GM21390 (cell line): Measurements from ENCODE around the gene CCDC47.
A peak's percentile ranks its signal among the peaks of the same experiment; 100 is the strongest.

Experiments used
- ATAC-seq: cut with Tn5 transposase; IDR thresholded peaks from one replicate; pipeline ENCODE4 v1.9.1; 2021; ENCODE audit not compliant: unreplicated experiment

The CCDC47 gene

DNA sequence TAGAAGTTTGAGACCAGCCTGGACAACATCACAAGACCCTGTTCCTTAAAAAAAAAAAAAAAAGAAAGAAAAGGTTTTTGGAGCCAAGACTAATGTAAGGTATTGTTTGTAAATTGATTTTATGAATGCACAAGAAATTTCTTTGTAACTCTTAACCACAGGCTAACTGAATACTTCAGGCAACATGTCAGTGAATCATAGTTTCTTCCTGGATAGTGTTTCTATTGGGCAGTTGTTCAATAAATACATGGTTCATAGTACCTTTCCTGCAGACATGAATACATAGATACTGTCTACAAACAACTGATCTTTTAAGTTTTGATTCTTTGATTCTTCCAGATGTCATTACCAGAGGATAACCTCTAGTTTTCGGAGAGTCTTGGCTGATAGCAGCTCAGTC, 12.2 kb upstream of the CCDC47 start:
- no peak for ATAC-seq

GRCh38 chr17:63783522-63783921, 10.1 kb upstream of the CCDC47 start:
- ATAC-seq = no peak

- ATAC-seq = no peak
Observed at GRCh38 chr17:63780928-63781327, 7.5 kb upstream of the CCDC47 start.

DNA sequence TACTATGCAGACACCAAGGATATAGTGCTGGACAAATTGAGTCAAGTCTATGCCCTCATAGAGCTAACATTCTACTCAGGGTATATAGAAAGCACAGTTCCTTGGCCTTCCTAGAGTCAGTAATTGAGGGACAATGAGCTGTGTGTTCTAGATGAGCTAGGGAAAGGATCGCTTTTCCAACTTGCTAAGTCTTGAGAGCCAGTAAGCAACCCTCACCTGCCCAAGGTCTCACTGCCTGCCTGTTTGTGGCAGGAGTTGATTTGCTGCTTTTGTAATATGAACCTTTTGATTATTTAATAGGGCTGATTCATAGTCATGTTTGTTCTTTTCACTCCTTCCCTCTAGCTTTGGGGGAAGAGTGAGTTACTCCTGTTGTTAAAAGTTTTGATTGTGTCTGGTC, 7.1 kb upstream of the CCDC47 start:
- ATAC-seq = no peak

- ATAC-seq = no peak
Observed at GRCh38 chr17:63775420-63775819, 2.0 kb upstream of the CCDC47 start.

- ATAC-seq = no peak
Observed at GRCh38 chr17:63774969-63775265, 1.5 kb upstream of the CCDC47 start.

GRCh38 chr17:63774141-63774968, 958 bp upstream of the CCDC47 start, which contains the start of gene DDX42:
Gene DDX42 (plus strand): TSS chr17:63774170. CDS start chr17:63787050, 12,880 bp downstream.
- ATAC-seq = no peak

GRCh38 chr17:63772801-63773271, 561 bp downstream of the CCDC47 start:
- no peak for ATAC-seq

DNA sequence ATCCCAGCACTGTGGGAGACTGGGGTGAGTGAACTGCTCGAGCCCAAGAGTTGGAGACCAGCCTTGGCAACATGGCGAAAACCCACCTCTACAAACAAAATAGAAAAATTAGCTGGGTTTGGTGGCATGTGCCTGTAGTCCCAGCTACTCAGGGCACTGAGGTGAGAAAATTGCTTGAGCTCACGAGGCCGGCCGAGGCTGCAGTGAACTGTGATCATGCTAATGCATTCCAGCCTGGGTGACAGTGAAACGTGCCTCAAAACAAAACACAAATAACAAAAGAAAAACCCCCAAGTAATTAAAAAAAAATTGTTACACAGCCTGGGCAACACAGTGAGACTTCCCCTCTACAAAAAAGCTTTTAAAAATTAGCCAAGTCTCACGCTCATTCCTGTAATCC, 5.0 kb downstream of the CCDC47 start:
- no peak for ATAC-seq

GRCh38 chr17:63766754-63767153, 6.6 kb downstream of the CCDC47 start:
- ATAC-seq = no peak

DNA sequence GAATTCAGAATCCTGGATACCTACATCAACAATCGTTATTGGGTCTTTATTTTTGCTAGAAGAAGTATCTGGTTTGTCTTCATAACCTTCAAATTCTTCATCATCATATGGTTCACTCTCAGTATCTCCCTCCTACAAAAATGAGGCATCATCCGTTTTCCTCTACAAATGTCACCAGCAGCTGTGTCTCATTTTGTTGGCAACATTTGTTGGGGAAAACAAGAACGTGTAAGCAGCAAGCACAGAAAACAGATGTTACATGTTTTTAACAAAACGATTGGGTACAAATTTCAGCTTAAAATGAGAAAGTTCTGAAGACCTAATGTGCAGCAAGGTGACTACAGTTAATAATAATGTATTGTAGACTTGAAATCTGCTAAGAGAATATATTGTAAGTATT, 8.7 kb downstream of the CCDC47 start:
- no peak for ATAC-seq

- ATAC-seq = no peak
Observed at GRCh38 chr17:63762161-63763078, 11.0 kb downstream of the CCDC47 start.

GRCh38 chr17:63760771-63761539, 12.4 kb downstream of the CCDC47 start:
- no peak for ATAC-seq

DNA sequence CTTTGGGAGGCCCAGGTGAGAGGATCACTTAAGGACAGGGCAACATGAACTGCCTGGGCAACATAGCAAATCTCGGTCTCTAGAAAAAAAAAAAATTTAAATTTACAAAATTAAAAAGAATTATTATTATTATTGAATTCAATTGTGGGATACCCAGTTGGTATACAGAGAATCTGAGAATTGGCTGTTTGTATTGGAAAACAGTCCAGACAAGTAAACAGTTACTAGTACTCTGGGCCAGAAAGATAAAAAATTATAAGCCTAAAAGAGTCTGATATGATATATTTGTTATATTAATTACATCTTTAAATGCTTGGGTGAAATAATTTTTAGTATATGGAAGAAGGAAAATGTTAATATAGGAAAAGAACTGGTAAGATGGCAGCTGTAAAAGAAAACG, 15.0 kb downstream of the CCDC47 start:
- no peak for ATAC-seq

- ATAC-seq = no peak
Observed at GRCh38 chr17:63754046-63754445, 19.4 kb downstream of the CCDC47 start.

DNA sequence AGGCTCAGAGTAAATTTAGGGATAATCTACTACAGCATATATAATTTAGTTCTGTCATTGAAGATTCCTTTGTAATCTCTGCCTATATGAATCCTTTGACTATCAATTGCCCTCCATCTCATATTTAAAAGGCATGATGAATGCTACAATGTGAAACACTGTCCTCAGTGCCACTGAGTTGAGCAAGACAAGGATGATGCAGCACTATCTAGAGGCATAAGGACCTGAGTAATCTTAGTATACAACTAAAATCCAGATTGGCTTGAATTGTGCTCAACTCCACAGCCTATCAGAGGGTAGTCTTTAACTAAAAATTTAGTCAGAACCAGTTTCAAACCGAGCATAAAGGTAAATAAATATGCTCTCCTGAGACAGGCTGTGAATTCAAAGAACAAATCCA, 20.2 kb downstream of the CCDC47 start:
- ATAC-seq = no peak

DNA sequence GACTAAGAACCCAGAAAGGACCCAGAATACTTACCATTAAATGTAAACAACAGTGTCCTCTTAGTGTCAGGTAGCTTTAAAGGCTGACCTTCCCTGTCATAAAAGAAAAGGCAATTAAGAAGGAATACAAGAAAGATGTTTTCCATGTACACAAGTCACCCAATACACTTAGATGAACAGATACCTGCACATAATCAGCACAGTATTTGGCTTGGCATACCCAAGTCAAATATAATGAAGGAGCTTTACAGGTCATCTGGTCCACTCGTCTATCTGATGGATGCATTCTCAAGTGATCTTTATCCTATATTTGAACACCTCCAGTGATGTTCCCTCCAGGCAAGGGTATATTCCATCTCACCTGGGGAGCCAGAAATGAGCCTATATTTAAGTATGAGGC, 20.7 kb downstream of the CCDC47 start:
- ATAC-seq = no peak

DNA sequence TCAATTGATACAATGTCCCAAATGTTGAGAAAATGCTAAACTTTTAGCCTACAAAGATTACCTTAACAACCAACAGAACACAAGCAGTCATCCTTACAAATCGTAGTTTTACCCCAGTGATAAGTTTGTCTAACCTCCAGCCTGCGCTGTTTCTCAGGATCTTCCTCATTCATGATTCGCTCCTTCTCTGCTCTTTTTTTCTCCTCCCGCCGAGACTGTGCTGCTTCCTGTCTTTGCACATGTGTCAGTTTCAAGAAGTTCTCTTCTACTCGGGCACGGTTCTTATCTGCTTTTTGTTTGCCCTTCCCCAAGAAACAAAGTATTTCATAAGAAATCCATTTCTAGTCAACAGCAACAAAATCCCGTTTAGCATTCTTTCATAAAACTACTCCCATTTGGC, 21.6 kb downstream of the CCDC47 start:
- no peak for ATAC-seq

DNA sequence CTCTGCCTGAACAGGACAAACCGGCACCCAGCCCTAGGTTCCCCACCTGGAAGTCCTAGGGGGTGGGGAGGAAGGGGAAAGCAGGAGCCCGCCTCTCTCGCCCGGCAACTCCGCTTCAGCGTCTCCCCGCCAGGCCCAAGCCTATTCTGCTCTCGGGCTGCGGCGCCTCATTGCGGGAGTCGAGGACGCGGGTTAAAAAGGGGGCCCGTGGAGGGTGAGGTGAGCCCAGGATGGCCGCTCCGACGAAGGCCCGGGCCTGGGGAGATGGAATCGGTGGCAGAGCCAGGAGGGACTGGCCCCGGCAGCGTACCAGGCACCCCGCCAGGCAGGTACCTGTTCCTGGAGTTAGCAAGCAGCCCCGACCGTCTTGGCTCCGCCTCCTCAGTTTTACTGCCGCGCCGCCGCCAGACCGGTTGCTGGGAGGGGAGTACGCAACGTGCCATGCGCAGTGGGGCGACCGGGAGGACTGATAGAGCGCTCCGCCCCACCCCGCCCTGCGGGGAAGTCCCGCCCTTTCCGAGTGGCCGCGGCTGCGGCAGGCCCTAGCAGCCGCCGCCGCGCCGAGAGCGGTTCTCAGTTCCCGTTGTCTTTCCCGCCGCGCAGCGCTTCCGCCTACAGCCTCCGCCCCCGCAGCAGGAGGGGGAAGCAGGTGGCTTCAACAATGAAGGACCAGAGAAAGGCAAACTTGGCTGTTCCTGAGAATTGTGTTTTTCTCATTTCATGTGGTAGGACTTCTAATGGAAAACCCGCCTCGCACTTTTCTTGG, 31.8 kb downstream of the CCDC47 start, which contains the start of gene STRADA:
Gene STRADA, minus strand, starts transcription at position 392 of the 766 bp plus-strand sequence. CDS start 13,430 bp downstream, outside the sequence.
- peak; percentile 85 for ATAC-seq

GRCh38 chr17:63741143-63741407, 32.3 kb downstream of the CCDC47 start:
- ATAC-seq = peak; percentile 16
